OCI-LY1 (cell line): ENCODE measurements around the gene RNF141.

Experiments used
- CTCF ChIP-seq: fragments of 200-600 bp; sonication (generic), shearing (Covaris generic); IDR thresholded peaks from 2 replicates; pipeline ENCODE4 v1.5.1; 2017; ENCODE audit warnings: mild to moderate bottlenecking, antibody characterized with exemption, low read length, moderate library complexity, mixed read lengths
- EZH2 ChIP-seq: fragments of 200-600 bp; sonication (generic), shearing (Covaris generic); IDR thresholded peaks from 2 replicates; pipeline ENCODE4 v1.8.0; 2017; ENCODE audit warnings: borderline replicate concordance, mixed run types, mild to moderate bottlenecking, antibody characterized with exemption, low read length, moderate library complexity, mixed read lengths

- TF ChIP-seq CTCF (no peak), EZH2 (no peak)
Observed at GRCh38 chr11:10498426-10499250, 42.3 kb downstream of the RNF141 start.
